Progenitor cell of endocrine pancreas (in vitro differentiated cells): ENCODE data around the gene TIMP3. TPM values are rescaled to one million over a fixed set of nuclear protein-coding genes. Genes with fewer than 3 reads are reported as not detected.
A peak's percentile ranks its signal among the peaks of the same experiment; 100 is the strongest.

Experiments
- DNase-seq: peaks from one replicate; pipeline ENCODE4 v3.0.0; 2021; ENCODE audit warnings: low spot score; ENCODE audit not compliant: unreplicated experiment
- H3K27ac Mint-ChIP-seq: 2 replicates; pipeline ENCODE4 v1.8.0; 2021; ENCODE audit warnings: mild to moderate bottlenecking, moderate library complexity, mixed read lengths
- H3K27me3 Mint-ChIP-seq: 2 replicates; pipeline ENCODE4 v1.8.0; 2021; ENCODE audit warnings: mixed read lengths
- H3K36me3 Mint-ChIP-seq: 2 replicates; pipeline ENCODE4 v1.8.0; 2022; ENCODE audit warnings: mixed read lengths; ENCODE audit not compliant: insufficient read depth
- H3K4me1 Mint-ChIP-seq: 2 replicates; pipeline ENCODE4 v1.8.0; 2021; ENCODE audit warnings: low read depth, mixed read lengths
- H3K4me3 Mint-ChIP-seq: 2 replicates; pipeline ENCODE4 v1.8.0; 2021; ENCODE audit warnings: low read depth, mild to moderate bottlenecking, moderate library complexity, mixed read lengths
- H3K9me3 Mint-ChIP-seq: 2 replicates; pipeline ENCODE4 v1.8.0; 2021; ENCODE audit warnings: low read depth, mixed read lengths
- CTCF ChIP-seq: fragments of 200-600 bp; sonication (generic); IDR thresholded peaks from one replicate; pipeline ENCODE4 v1.5.0; 2021; ENCODE audit warnings: antibody characterized with exemption, mild to moderate bottlenecking; ENCODE audit not compliant: unreplicated experiment
- total RNA-seq: library from RNA; stranded (reverse); gene quantifications from 2 replicates; pipeline ENCODE4 v1.2.1, GENCODE V29; 2021

TIMP3 gene
- total RNA-seq, 1 donor from 2014 or later = 2.4 TPM

GRCh38 chr22:32788904-32789624 is 12.4 kb upstream of the TIMP3 start:
- H3K4me1 Mint-ChIP-seq = peaks cover 5% of the 10 kb centered on the region
- H3K4me3 Mint-ChIP-seq = no peak overlapping the region
- peaks cover 4% of the 10 kb centered on the region for H3K9me3 Mint-ChIP-seq
- H3K27me3 Mint-ChIP-seq = no peaks in the 10 kb centered on the region
- peaks cover 1% of the 10 kb centered on the region for H3K36me3 Mint-ChIP-seq
- TF ChIP-seq CTCF = no peak
- H3K27ac Mint-ChIP-seq = peak overlapping the region; percentile 55
- DNase-seq = no peak

- H3K4me3 Mint-ChIP-seq = no peak overlapping the region
- peaks cover 1% of the 10 kb centered on the region for H3K36me3 Mint-ChIP-seq
- peaks cover 4% of the 10 kb centered on the region for H3K9me3 Mint-ChIP-seq
- H3K4me1 Mint-ChIP-seq = peaks cover 9% of the 10 kb centered on the region
- no peak for DNase-seq
- no peak overlapping the region for H3K27ac Mint-ChIP-seq
- peaks cover 6% of the 10 kb centered on the region for H3K27me3 Mint-ChIP-seq
- no peak for TF ChIP-seq CTCF
These were observed 11.5 kb upstream of the TIMP3 start for GRCh38 chr22:32789797-32790620.

- Mint-ChIP-seq H3K4me3 (no peak overlapping the region), H3K4me1 (peaks cover 9% of the 10 kb centered on the region), H3K27me3 (peaks cover 16% of the 10 kb centered on the region), H3K27ac (no peak overlapping the region), H3K9me3 (peaks cover 4% of the 10 kb centered on the region), H3K36me3 (peaks cover 1% of the 10 kb centered on the region)
- DNase-seq = no peak
- no peak for TF ChIP-seq CTCF
These were observed 10.4 kb upstream of the TIMP3 start for GRCh38 chr22:32791056-32791455.

- Mint-ChIP-seq H3K9me3 (peaks cover 4% of the 10 kb centered on the region), H3K27ac (no peak overlapping the region), H3K36me3 (peaks cover 1% of the 10 kb centered on the region), H3K4me3 (no peak overlapping the region), H3K4me1 (peaks cover 9% of the 10 kb centered on the region), H3K27me3 (peaks cover 18% of the 10 kb centered on the region)
- DNase-seq = no peak
- no peak for TF ChIP-seq CTCF
These were observed 10.0 kb upstream of the TIMP3 start for GRCh38 chr22:32791485-32791884.

- no peak for TF ChIP-seq CTCF
- H3K4me3 Mint-ChIP-seq = no peak overlapping the region
- H3K27ac Mint-ChIP-seq = no peak overlapping the region
- H3K4me1 Mint-ChIP-seq = peaks cover 9% of the 10 kb centered on the region
- H3K9me3 Mint-ChIP-seq = peaks cover 4% of the 10 kb centered on the region
- H3K27me3 Mint-ChIP-seq = peaks cover 23% of the 10 kb centered on the region
- no peak for DNase-seq
- peaks cover 1% of the 10 kb centered on the region for H3K36me3 Mint-ChIP-seq
These were observed 7.9 kb upstream of the TIMP3 start for GRCh38 chr22:32793589-32793988.
